ENCODE data around the gene ZNF708.

DNA sequence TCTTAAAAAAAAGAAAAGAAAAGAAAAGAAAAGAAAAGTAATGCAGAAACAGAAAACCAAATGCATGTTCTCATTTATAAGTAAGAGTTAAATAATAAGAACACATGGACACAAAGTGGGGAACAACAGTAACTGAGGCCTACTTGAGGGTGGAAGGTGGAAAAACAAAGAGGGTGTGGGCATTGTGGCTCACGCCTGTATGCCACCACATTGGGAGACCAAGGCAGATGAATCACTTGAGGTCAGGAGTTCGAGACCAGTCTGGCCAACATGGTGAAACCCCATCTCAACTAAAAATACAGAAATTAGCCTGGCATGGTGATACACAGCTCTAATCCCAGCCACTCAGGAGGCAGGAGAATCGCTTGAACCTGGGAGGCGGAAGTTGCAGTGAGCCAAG lies 8.1 kb downstream of the ZNF708 start:
- TF ChIP-seq SP1 (IDR thresholded peaks at IDR 0.05) = no peak
- TF ChIP-seq BHLHE40 (IDR thresholded peaks at IDR 0.05; ENCODE audit: borderline replicate concordance) = no peak
- TF ChIP-seq FOXM1 (IDR thresholded peaks at IDR 0.05; ENCODE audit: borderline replicate concordance) = no peak
- TF ChIP-seq, protein P1, sequence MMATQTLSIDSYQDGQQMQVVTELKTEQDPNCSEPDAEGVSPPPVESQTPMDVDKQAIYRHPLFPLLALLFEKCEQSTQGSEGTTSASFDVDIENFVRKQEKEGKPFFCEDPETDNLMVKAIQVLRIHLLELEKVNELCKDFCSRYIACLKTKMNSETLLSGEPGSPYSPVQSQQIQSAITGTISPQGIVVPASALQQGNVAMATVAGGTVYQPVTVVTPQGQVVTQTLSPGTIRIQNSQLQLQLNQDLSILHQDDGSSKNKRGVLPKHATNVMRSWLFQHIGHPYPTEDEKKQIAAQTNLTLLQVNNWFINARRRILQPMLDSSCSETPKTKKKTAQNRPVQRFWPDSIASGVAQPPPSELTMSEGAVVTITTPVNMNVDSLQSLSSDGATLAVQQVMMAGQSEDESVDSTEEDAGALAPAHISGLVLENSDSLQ (IDR thresholded peaks at IDR 0.05) = no peak
- no peak for TF ChIP-seq TARDBP (IDR thresholded peaks at IDR 0.05)
- no peak for TF ChIP-seq L3MBTL2 (conservative IDR thresholded peaks at IDR 0.05)
- TF ChIP-seq SUZ12 (IDR thresholded peaks at IDR 0.05) = no peak
